Astrocyte (in vitro differentiated cells and primary cell): ENCODE data around the gene FOXD3. TPM values are rescaled to one million over a fixed set of nuclear protein-coding genes. Genes with fewer than 3 reads are reported as not detected.
"Not testable (repeated sequence)": the region's sequence is repeated elsewhere in the genome, so short reads cannot be mapped to it uniquely, and the experiment has no call there.

Experiments
- DNase-seq: peaks from one replicate; pipeline ENCODE4 v3.0.0-alpha.2; 2010; ENCODE audit warnings: low read depth
- FAIRE-seq: peaks from 2 replicates; lab custom pipeline; 2011; peaks lifted over from hg19 to GRCh38; lab: Jason Lieb, UNC
- H2AFZ ChIP-seq: 2 replicates; pipeline ENCODE4 v1.6.0; 2012; ENCODE audit warnings: low read depth, low read length, inconsistent platforms
- H3K27ac ChIP-seq: 2 replicates; pipeline ENCODE4 v1.5.1; 2011; ENCODE audit warnings: low read depth, low read length, inconsistent platforms
- H3K27me3 ChIP-seq: 2 replicates; pipeline ENCODE4 v1.6.0; 2011; ENCODE audit warnings: low read length, inconsistent platforms; ENCODE audit not compliant: insufficient read depth
- H3K36me3 ChIP-seq: 2 replicates; pipeline ENCODE4 v1.5.1; 2011; ENCODE audit warnings: low read length, inconsistent platforms; ENCODE audit not compliant: insufficient read depth
- H3K4me1 ChIP-seq: 2 replicates; pipeline ENCODE4 v1.5.1; 2011; ENCODE audit warnings: low read length, inconsistent platforms; ENCODE audit not compliant: insufficient read depth
- H3K4me2 ChIP-seq: 2 replicates; pipeline ENCODE4 v1.6.0; 2012; ENCODE audit warnings: low read length, inconsistent platforms
- H3K4me3 ChIP-seq: 2 replicates; pipeline ENCODE4 v1.5.1; 2011; ENCODE audit warnings: low read depth, mild to moderate bottlenecking, low read length, inconsistent platforms; ENCODE audit not compliant: insufficient read depth
- H3K79me2 ChIP-seq: 2 replicates; pipeline ENCODE4 v1.6.0; 2012; ENCODE audit warnings: mild to moderate bottlenecking, low read length, inconsistent platforms; ENCODE audit not compliant: insufficient read depth
- H3K9ac ChIP-seq: 2 replicates; pipeline ENCODE4 v1.6.0; 2012; ENCODE audit warnings: mild to moderate bottlenecking, low read length, inconsistent platforms
- H3K9me3 ChIP-seq: 2 replicates; pipeline ENCODE4 v1.5.1; 2012; ENCODE audit warnings: low read depth, mild to moderate bottlenecking, low read length, inconsistent platforms; ENCODE audit not compliant: insufficient read depth
- H4K20me1 ChIP-seq: 2 replicates; pipeline ENCODE4 v1.6.0; 2012; ENCODE audit warnings: low read length, inconsistent platforms; ENCODE audit not compliant: insufficient read depth
- H3K27ac Mint-ChIP-seq: one replicate; pipeline ENCODE4 v1.8.0; 2021; ENCODE audit warnings: mild to moderate bottlenecking, mixed read lengths; ENCODE audit not compliant: unreplicated experiment
- H3K27me3 Mint-ChIP-seq: one replicate; pipeline ENCODE4 v1.8.0; 2021; ENCODE audit warnings: low read depth, mixed read lengths; ENCODE audit not compliant: unreplicated experiment
- H3K36me3 Mint-ChIP-seq: one replicate; pipeline ENCODE4 v1.8.0; 2021; ENCODE audit warnings: low read depth, mixed read lengths; ENCODE audit not compliant: unreplicated experiment
- H3K4me1 Mint-ChIP-seq: one replicate; pipeline ENCODE4 v1.8.0; 2021; ENCODE audit warnings: low read depth, mixed read lengths; ENCODE audit not compliant: unreplicated experiment
- H3K4me3 Mint-ChIP-seq: one replicate; pipeline ENCODE4 v1.8.0; 2021; ENCODE audit warnings: mild to moderate bottlenecking, moderate library complexity, mixed read lengths; ENCODE audit not compliant: unreplicated experiment
- H3K9me3 Mint-ChIP-seq: one replicate; pipeline ENCODE4 v1.8.0; 2021; ENCODE audit warnings: mild to moderate bottlenecking, mixed read lengths; ENCODE audit not compliant: unreplicated experiment
- CTCF ChIP-seq: IDR thresholded peaks from 2 replicates; pipeline ENCODE4 v1.5.1; 2011; ENCODE audit warnings: low read depth, mild to moderate bottlenecking, inconsistent platforms, low read length, moderate library complexity; ENCODE audit not compliant: insufficient read depth
- EZH2 ChIP-seq: IDR thresholded peaks from 2 replicates; pipeline ENCODE4 v1.6.1; 2012; ENCODE audit warnings: mild to moderate bottlenecking, low read length, inconsistent platforms; ENCODE audit not compliant: insufficient read depth
- total RNA-seq: library from RNA; stranded (reverse); gene quantifications from 2 replicates; pipeline ENCODE4 v1.2.1, GENCODE V29; 2021

Gene FOXD3
- total RNA-seq, 1 donor from 2014 or later, result not detected

- DNase-seq (no peak), FAIRE-seq (no peak)
- no peaks in the 10 kb centered on the region for H3K4me1 ChIP-seq
- no peaks in the 10 kb centered on the region for H3K36me3 Mint-ChIP-seq
- H3K9me3 ChIP-seq, result no peaks in the 10 kb centered on the region
- H3K27me3 ChIP-seq, result no peaks in the 10 kb centered on the region
- TF ChIP-seq CTCF, result no peak
- TF ChIP-seq EZH2, result no peak
- H3K79me2 ChIP-seq, result no peaks in the 10 kb centered on the region
- H3K4me1 Mint-ChIP-seq, result no peaks in the 10 kb centered on the region
- H3K27ac ChIP-seq, result no peak overlapping the region
- peaks cover 8% of the 10 kb centered on the region for H3K27me3 Mint-ChIP-seq
- no peaks in the 10 kb centered on the region for H3K9me3 Mint-ChIP-seq
- no peaks in the 10 kb centered on the region for H3K36me3 ChIP-seq
- H3K4me3 Mint-ChIP-seq, result no peak overlapping the region
- H3K9ac ChIP-seq, result no peak overlapping the region
- H3K27ac Mint-ChIP-seq, result no peak overlapping the region
- no peak overlapping the region for H3K4me2 ChIP-seq
- H3K4me3 ChIP-seq, result no peak overlapping the region
- no peak overlapping the region for H2AFZ ChIP-seq
- H4K20me1 ChIP-seq, result no peaks in the 10 kb centered on the region
Measured at GRCh38 chr1:63343922-63344321, 21.6 kb downstream of the FOXD3 start.

GRCh38 chr1:63350320-63350719, 28.0 kb downstream of the FOXD3 start:
- Histone ChIP-seq H4K20me1 (no peaks in the 10 kb centered on the region), H3K27me3 (peaks cover 27% of the 10 kb centered on the region), H2AFZ (no peak overlapping the region), H3K9ac (no peak overlapping the region), H3K4me1 (no peaks in the 10 kb centered on the region), H3K27ac (no peak overlapping the region), H3K36me3 (no peaks in the 10 kb centered on the region), H3K4me2 (no peak overlapping the region), H3K9me3 (no peaks in the 10 kb centered on the region), H3K79me2 (no peaks in the 10 kb centered on the region), H3K4me3 (no peak overlapping the region)
- FAIRE-seq (no peak), DNase-seq (no peak)
- no peak overlapping the region for H3K4me3 Mint-ChIP-seq
- H3K27me3 Mint-ChIP-seq, result peaks cover 15% of the 10 kb centered on the region
- H3K36me3 Mint-ChIP-seq, result no peaks in the 10 kb centered on the region
- no peaks in the 10 kb centered on the region for H3K9me3 Mint-ChIP-seq
- no peak overlapping the region for H3K27ac Mint-ChIP-seq
- no peaks in the 10 kb centered on the region for H3K4me1 Mint-ChIP-seq
- no peak for TF ChIP-seq EZH2
- no peak for TF ChIP-seq CTCF

- DNase-seq, result no peak
- Histone ChIP-seq H3K79me2 (no peaks in the 10 kb centered on the region), H3K27me3 (peaks cover 27% of the 10 kb centered on the region), H3K27ac (no peak overlapping the region), H3K4me1 (no peaks in the 10 kb centered on the region), H3K4me3 (no peak overlapping the region), H3K9me3 (no peaks in the 10 kb centered on the region), H2AFZ (no peak overlapping the region), H3K9ac (no peak overlapping the region), H3K36me3 (no peaks in the 10 kb centered on the region), H3K4me2 (no peak overlapping the region), H4K20me1 (no peaks in the 10 kb centered on the region)
- H3K27ac Mint-ChIP-seq, result no peak overlapping the region
- H3K4me3 Mint-ChIP-seq, result no peak overlapping the region
- no peak for TF ChIP-seq CTCF
- TF ChIP-seq EZH2, result no peak
- no peaks in the 10 kb centered on the region for H3K36me3 Mint-ChIP-seq
- H3K27me3 Mint-ChIP-seq, result peaks cover 15% of the 10 kb centered on the region
- no peak for FAIRE-seq
- H3K9me3 Mint-ChIP-seq, result no peaks in the 10 kb centered on the region
- no peaks in the 10 kb centered on the region for H3K4me1 Mint-ChIP-seq
Measured at GRCh38 chr1:63352736-63353135, 30.4 kb downstream of the FOXD3 start.

- not testable (repeated sequence) for H3K27me3 Mint-ChIP-seq, H3K4me1 ChIP-seq, H2AFZ ChIP-seq, H3K27ac Mint-ChIP-seq, H3K27ac ChIP-seq, H3K4me1 Mint-ChIP-seq, H3K9me3 ChIP-seq, H3K4me2 ChIP-seq, H3K79me2 ChIP-seq, DNase-seq, H3K4me3 ChIP-seq, H3K9ac ChIP-seq, H3K9me3 Mint-ChIP-seq, H3K4me3 Mint-ChIP-seq, H3K36me3 ChIP-seq, H3K36me3 Mint-ChIP-seq, H4K20me1 ChIP-seq, FAIRE-seq
- peaks cover 27% of the 10 kb centered on the region for H3K27me3 ChIP-seq
Measured at GRCh38 chr1:63356234-63356633, 33.9 kb downstream of the FOXD3 start.
